Caco-2 (cell line): ENCODE results near the gene SMARCA4. TPM values are rescaled to one million over a fixed set of nuclear protein-coding genes. Genes with fewer than 3 reads are reported as not detected.

Experiments used
- BruUV-seq: library from RNA; stranded (reverse); fragments of 400-500 nt; replicated peaks from 2 replicates; lab custom pipeline; 2021; lab: Mats Ljungman, UMichigan
- CTCF ChIA-PET: fragments of 300-600 bp; sonication (Branson Sonifier 250); formaldehyde crosslinking; loops from one replicate; lab custom pipeline; 2022; ENCODE audit warnings: antibody characterized with exemption; lab: Charles Lee
- POLR2A ChIA-PET: fragments of 300-600 bp; sonication (Branson Sonifier 250); formaldehyde crosslinking; loops from one replicate; lab custom pipeline; 2022; ENCODE audit warnings: antibody characterized with exemption; lab: Charles Lee
- DNase-seq, 2 experiments: peaks; one replicate each; pipeline versions ENCODE4 v3.0.0 to v3.0.0-alpha.2; 2020 to 2022
- H3K27me3 ChIP-seq: replicated peaks from 2 replicates; pipeline ENCODE4 v1.6.0; 2011; ENCODE audit warnings: low read length; ENCODE audit not compliant: control insufficient read depth, insufficient read depth
- H3K36me3 ChIP-seq: 2 replicates; pipeline ENCODE4 v1.5.1; 2011; ENCODE audit warnings: low read length; ENCODE audit not compliant: control insufficient read depth, insufficient read depth
- H3K4me1 ChIP-seq: fragments of 250-450 bp; sonication (Bioruptor Pico); 2 replicates; pipeline ENCODE4 v1.5.1; 2020; ENCODE audit warnings: mild to moderate bottlenecking
- H3K4me3 ChIP-seq: 2 replicates; pipeline ENCODE4 v1.5.1; 2011; ENCODE audit warnings: low read depth, mild to moderate bottlenecking, control low read depth, low read length
- H3K9me3 ChIP-seq: fragments of 250-450 bp; sonication (Bioruptor Pico); 2 replicates; pipeline ENCODE4 v1.5.1; 2020; ENCODE audit warnings: mild to moderate bottlenecking, moderate library complexity
- H3K27ac Mint-ChIP-seq: one replicate; pipeline ENCODE4 v1.8.0; 2022; ENCODE audit warnings: mixed read lengths; ENCODE audit not compliant: unreplicated experiment
- H3K27me3 Mint-ChIP-seq: one replicate; pipeline ENCODE4 v1.8.0; 2022; ENCODE audit warnings: mixed read lengths; ENCODE audit not compliant: insufficient read depth, unreplicated experiment
- H3K36me3 Mint-ChIP-seq: one replicate; pipeline ENCODE4 v1.8.0; 2022; ENCODE audit warnings: mild to moderate bottlenecking, mixed read lengths; ENCODE audit not compliant: insufficient read depth, unreplicated experiment
- H3K4me1 Mint-ChIP-seq: one replicate; pipeline ENCODE4 v1.8.0; 2022; ENCODE audit warnings: low read depth, mixed read lengths; ENCODE audit not compliant: unreplicated experiment
- H3K4me3 Mint-ChIP-seq: one replicate; pipeline ENCODE4 v1.8.0; 2022; ENCODE audit warnings: mild to moderate bottlenecking, moderate library complexity, mixed read lengths; ENCODE audit not compliant: unreplicated experiment
- H3K9me3 Mint-ChIP-seq: one replicate; pipeline ENCODE4 v1.8.0; 2022; ENCODE audit warnings: mixed read lengths; ENCODE audit not compliant: unreplicated experiment
- intact Hi-C: fragments of 100-400 bp; cut with micrococcal nuclease; formaldehyde crosslinking; loops from one replicate; pipeline ENCODE4 v1.10.0; 2022; ENCODE audit not compliant: unreplicated experiment
- total RNA-seq: library from RNA; stranded (reverse); gene quantifications from 2 replicates; pipeline ENCODE4 v1.2.3, GENCODE V29; 2022
- TF ChIP-seq, protein P1 (sequence below), 2 experiments: fragments of 200-600 bp in 1 of 2; IDR thresholded peaks; 1 replicate in 1 of 2; 2 replicates in 1 of 2; pipeline versions ENCODE4 v1.5.1 to v1.8.0; 2011 to 2022; ENCODE audit warnings: antibody characterized with exemption in 1 of 2, control low read depth in 1 of 2, inconsistent platforms in 1 of 2, low read depth in 1 of 2, low read length in 1 of 2, mild to moderate bottlenecking in 1 of 2, moderate library complexity in 1 of 2; ENCODE audit not compliant: insufficient read depth in 1 of 2, severe bottlenecking in 1 of 2, unreplicated experiment in 1 of 2

SMARCA4 gene
- total RNA-seq, 1 experiment from 2014 or later = 171 TPM

DNA sequence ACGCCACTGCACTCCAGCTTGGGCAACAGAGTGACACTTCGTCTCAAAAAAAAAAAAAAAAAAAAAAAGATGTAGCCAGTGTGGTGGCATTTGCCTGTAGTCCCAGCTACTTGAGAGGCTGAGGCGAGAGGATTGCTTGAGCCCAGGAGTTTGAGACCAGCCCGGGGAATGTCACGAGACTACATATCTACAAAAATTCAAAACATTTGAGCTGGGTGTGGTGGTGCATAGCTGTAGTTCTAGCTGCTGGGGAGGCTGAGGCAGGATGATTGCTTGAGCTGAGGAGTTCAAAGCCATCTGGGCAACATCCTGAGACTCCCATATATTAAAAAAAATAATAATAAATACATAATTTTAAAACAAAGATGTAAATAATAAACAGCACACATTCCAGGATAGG lies 46.6 kb downstream of the SMARCA4 start:
- H3K27me3 Mint-ChIP-seq = no peaks in the 10 kb centered on the region
- BruUV-seq = no TSS peak
- no peak overlapping the region for H3K27ac Mint-ChIP-seq
- no peak overlapping the region for H3K4me3 Mint-ChIP-seq
- H3K4me3 ChIP-seq = no peak overlapping the region
- no peaks in the 10 kb centered on the region for H3K9me3 Mint-ChIP-seq
- H3K36me3 Mint-ChIP-seq = peaks cover 89% of the 10 kb centered on the region
- no peaks in the 10 kb centered on the region for H3K27me3 ChIP-seq
- intact Hi-C loops = no loop called here
- peaks cover 3% of the 10 kb centered on the region for H3K36me3 ChIP-seq
- POLR2A ChIA-PET = no interaction called here
- TF ChIP-seq, protein P1, sequence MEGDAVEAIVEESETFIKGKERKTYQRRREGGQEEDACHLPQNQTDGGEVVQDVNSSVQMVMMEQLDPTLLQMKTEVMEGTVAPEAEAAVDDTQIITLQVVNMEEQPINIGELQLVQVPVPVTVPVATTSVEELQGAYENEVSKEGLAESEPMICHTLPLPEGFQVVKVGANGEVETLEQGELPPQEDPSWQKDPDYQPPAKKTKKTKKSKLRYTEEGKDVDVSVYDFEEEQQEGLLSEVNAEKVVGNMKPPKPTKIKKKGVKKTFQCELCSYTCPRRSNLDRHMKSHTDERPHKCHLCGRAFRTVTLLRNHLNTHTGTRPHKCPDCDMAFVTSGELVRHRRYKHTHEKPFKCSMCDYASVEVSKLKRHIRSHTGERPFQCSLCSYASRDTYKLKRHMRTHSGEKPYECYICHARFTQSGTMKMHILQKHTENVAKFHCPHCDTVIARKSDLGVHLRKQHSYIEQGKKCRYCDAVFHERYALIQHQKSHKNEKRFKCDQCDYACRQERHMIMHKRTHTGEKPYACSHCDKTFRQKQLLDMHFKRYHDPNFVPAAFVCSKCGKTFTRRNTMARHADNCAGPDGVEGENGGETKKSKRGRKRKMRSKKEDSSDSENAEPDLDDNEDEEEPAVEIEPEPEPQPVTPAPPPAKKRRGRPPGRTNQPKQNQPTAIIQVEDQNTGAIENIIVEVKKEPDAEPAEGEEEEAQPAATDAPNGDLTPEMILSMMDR (IDR thresholded peaks at IDR 0.05; ENCODE audit: insufficient read depth in 1 of 2, low read depth in 1 of 2, low read length in 1 of 2, severe bottlenecking in 1 of 2, unreplicated experiment in 1 of 2) = no peak
- no peaks in the 10 kb centered on the region for H3K4me1 ChIP-seq
- H3K9me3 ChIP-seq = no peaks in the 10 kb centered on the region
- DNase-seq = no peak
- CTCF ChIA-PET = interaction anchor here (0.7 kb wide), 1 partner anchor 119 kb away, joined by 4 read pairs; no protein-coding TSS in a partner anchor
- H3K4me1 Mint-ChIP-seq = peaks cover 5% of the 10 kb centered on the region

DNA sequence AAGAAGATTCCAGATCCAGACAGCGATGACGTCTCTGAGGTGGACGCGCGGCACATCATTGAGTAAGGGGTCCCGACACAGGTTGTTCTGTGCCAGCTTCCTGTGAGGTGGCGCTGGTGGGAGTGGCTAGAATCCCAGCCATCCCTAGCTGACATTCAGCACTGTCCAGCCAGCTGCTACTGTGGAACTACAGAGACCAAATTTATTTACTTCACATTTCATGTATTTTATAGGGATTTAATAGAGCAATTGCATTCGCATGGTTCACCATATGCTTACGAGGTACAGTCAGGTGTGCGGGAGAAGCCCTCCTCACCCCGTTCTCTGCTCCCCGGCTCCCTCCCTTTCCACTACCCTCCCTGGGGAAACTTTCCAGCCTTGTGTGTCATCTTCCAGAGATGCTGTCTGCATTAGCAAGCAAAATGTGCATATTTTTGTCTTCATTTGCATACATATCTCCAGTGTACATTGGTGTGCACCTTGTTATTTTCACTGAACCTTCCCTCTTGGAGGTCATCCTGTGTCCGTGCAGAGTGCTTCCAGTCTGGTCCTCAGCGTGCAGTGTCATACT lies 47.2 kb downstream of the SMARCA4 start:
- Histone ChIP-seq H3K27me3 (no peaks in the 10 kb centered on the region), H3K36me3 (peaks cover 3% of the 10 kb centered on the region), H3K4me1 (no peaks in the 10 kb centered on the region), H3K9me3 (no peaks in the 10 kb centered on the region), H3K4me3 (no peak overlapping the region)
- Mint-ChIP-seq H3K27me3 (no peaks in the 10 kb centered on the region), H3K4me1 (peaks cover 5% of the 10 kb centered on the region), H3K4me3 (no peak overlapping the region), H3K36me3 (peaks cover 89% of the 10 kb centered on the region), H3K9me3 (no peaks in the 10 kb centered on the region), H3K27ac (no peak overlapping the region)
- intact Hi-C loops = no loop called here
- DNase-seq = no peak
- BruUV-seq = no TSS peak
- POLR2A ChIA-PET = no interaction called here
- TF ChIP-seq, protein P1 (IDR thresholded peaks at IDR 0.05; ENCODE audit: insufficient read depth in 1 of 2, low read depth in 1 of 2, low read length in 1 of 2, severe bottlenecking in 1 of 2, unreplicated experiment in 1 of 2) = no peak
- CTCF ChIA-PET = interaction anchor here (0.7 kb wide), 1 partner anchor 118 kb away, joined by 4 read pairs; no protein-coding TSS in a partner anchor

DNA sequence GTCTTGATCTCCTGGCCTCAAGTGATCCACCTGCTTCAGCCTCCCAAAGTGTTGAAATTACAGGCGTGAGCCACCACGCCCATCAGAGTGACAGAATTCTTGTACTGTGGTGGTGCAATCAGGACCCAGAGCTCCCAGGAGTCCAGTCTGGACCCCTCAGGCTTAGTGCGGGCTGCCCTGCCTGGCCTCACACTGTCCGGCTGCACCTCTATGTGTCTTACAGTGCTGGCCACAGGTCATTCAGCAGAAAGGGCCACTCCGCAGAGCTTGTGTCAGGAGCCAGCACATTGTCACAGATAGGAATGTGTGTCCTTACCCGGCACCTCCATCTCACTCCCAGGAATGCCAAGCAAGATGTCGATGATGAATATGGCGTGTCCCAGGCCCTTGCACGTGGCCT lies 49.2 kb downstream of the SMARCA4 start:
- BruUV-seq = no TSS peak
- intact Hi-C loops = loop anchor here (2.0 kb wide), 1 partner anchor 67 kb away; no protein-coding TSS in a partner anchor
- CTCF ChIA-PET = no interaction called here
- H3K4me1 ChIP-seq = no peaks in the 10 kb centered on the region
- Mint-ChIP-seq H3K9me3 (no peaks in the 10 kb centered on the region), H3K36me3 (peaks cover 89% of the 10 kb centered on the region), H3K27me3 (no peaks in the 10 kb centered on the region), H3K27ac (no peak overlapping the region), H3K4me1 (peaks cover 5% of the 10 kb centered on the region), H3K4me3 (no peak overlapping the region)
- POLR2A ChIA-PET = no interaction called here
- TF ChIP-seq, protein P1 (IDR thresholded peaks at IDR 0.05; ENCODE audit: insufficient read depth in 1 of 2, low read depth in 1 of 2, low read length in 1 of 2, severe bottlenecking in 1 of 2, unreplicated experiment in 1 of 2) = no peak
- no peaks in the 10 kb centered on the region for H3K9me3 ChIP-seq
- DNase-seq = no peak
- no peak overlapping the region for H3K4me3 ChIP-seq
- no peaks in the 10 kb centered on the region for H3K27me3 ChIP-seq
- H3K36me3 ChIP-seq = peaks cover 6% of the 10 kb centered on the region
